Liver (tissue), 9 donors: ENCODE data around the gene STING1. TPM values are rescaled to one million over a fixed set of nuclear protein-coding genes. Genes with fewer than 3 reads are reported as not detected.

ENCODE experiments used
- DNase-seq: peaks from one replicate; pipeline ENCODE4 v3.0.0-alpha.2; 2017; ENCODE audit warnings: low spot score
- H3K27ac ChIP-seq, 2 donors: one replicate each; pipeline ENCODE4 v1.7.0; 2013; ENCODE audit warnings: inconsistent platforms in 2 of 2, low read length in 2 of 2, control low read depth in 1 of 2, low read depth in 1 of 2, mild to moderate bottlenecking in 1 of 2
- H3K27me3 ChIP-seq, 4 donors: one replicate each; pipeline versions ENCODE4 v1.6.1 to v1.7.0; 2013; ENCODE audit warnings: low read length in 3 of 4, inconsistent platforms in 1 of 4, mild to moderate bottlenecking in 1 of 4, moderate library complexity in 1 of 4; ENCODE audit not compliant: control insufficient read depth in 4 of 4, insufficient read depth in 4 of 4
- H3K36me3 ChIP-seq, 4 donors: one replicate each; pipeline versions ENCODE4 v1.6.1 to v1.7.0; 2013; ENCODE audit warnings: low read length in 3 of 4, mild to moderate bottlenecking in 3 of 4, low read depth in 1 of 4, moderate library complexity in 1 of 4; ENCODE audit not compliant: control insufficient read depth in 4 of 4, insufficient read depth in 3 of 4
- H3K4me1 ChIP-seq, 4 donors: one replicate each; pipeline versions ENCODE4 v1.6.1 to v1.7.0; 2013; ENCODE audit warnings: low read length in 3 of 4, mild to moderate bottlenecking in 3 of 4, moderate library complexity in 1 of 4; ENCODE audit not compliant: control insufficient read depth in 4 of 4, insufficient read depth in 4 of 4
- H3K4me3 ChIP-seq, 3 donors: one replicate each; pipeline versions ENCODE4 v1.6.1 to v1.7.0; 2013; ENCODE audit warnings: low read length in 3 of 3, control low read depth in 1 of 3, low read depth in 1 of 3, mild to moderate bottlenecking in 1 of 3
- H3K9ac ChIP-seq, 2 donors: one replicate each; pipeline ENCODE4 v1.7.0; 2013; ENCODE audit warnings: low read length in 2 of 2, mild to moderate bottlenecking in 2 of 2, moderate library complexity in 2 of 2, control low read depth in 1 of 2, low read depth in 1 of 2
- H3K9me3 ChIP-seq, 4 donors: one replicate each; pipeline versions ENCODE4 v1.6.1 to v1.7.0; 2013; ENCODE audit warnings: low read length in 3 of 4; ENCODE audit not compliant: control insufficient read depth in 4 of 4
- EGR1 ChIP-seq, 2 donors: IDR thresholded peaks; 2 replicates each; pipeline ENCODE4 v1.6.1; 2016 to 2018; ENCODE audit warnings: antibody characterized with exemption in 2 of 2, low read depth in 2 of 2
- FOXA1 ChIP-seq: IDR thresholded peaks from 2 replicates; pipeline ENCODE4 v1.6.1; 2016; ENCODE audit warnings: antibody characterized with exemption
- GABPA ChIP-seq, 2 donors: IDR thresholded peaks in 1 of 2; conservative IDR thresholded peaks in 1 of 2; 2 replicates each; pipeline ENCODE4 v1.6.1; 2016; ENCODE audit warnings: antibody characterized with exemption in 2 of 2, mild to moderate bottlenecking in 1 of 2, moderate library complexity in 1 of 2
- HNF4A ChIP-seq, 2 donors: conservative IDR thresholded peaks; 2 replicates each; pipeline ENCODE4 v1.6.1; 2016; ENCODE audit warnings: antibody characterized with exemption in 2 of 2, mild to moderate bottlenecking in 2 of 2
- JUND ChIP-seq, 2 donors: IDR thresholded peaks; 2 replicates each; pipeline ENCODE4 v1.6.1; 2016; ENCODE audit warnings: antibody characterized with exemption in 2 of 2
- MAX ChIP-seq: IDR thresholded peaks from 2 replicates; pipeline ENCODE4 v1.6.1; 2016; ENCODE audit warnings: antibody characterized with exemption
- RAD21 ChIP-seq, 2 donors: IDR thresholded peaks; 2 replicates each; pipeline ENCODE4 v1.6.1; 2016; ENCODE audit warnings: antibody characterized with exemption in 2 of 2, mild to moderate bottlenecking in 2 of 2
- RXRA ChIP-seq, 2 donors: IDR thresholded peaks; 2 replicates each; pipeline ENCODE4 v1.6.1; 2017 to 2018; ENCODE audit warnings: antibody characterized with exemption in 2 of 2, mild to moderate bottlenecking in 1 of 2
- SP1 ChIP-seq: IDR thresholded peaks from 2 replicates; pipeline ENCODE4 v1.6.1; 2018; ENCODE audit warnings: antibody characterized with exemption, mild to moderate bottlenecking
- TAF1 ChIP-seq: conservative IDR thresholded peaks from 2 replicates; pipeline ENCODE4 v1.6.1; 2016; ENCODE audit warnings: antibody characterized with exemption, mild to moderate bottlenecking
- YY1 ChIP-seq: IDR thresholded peaks from 2 replicates; pipeline ENCODE4 v1.6.1; 2016; ENCODE audit warnings: antibody characterized with exemption, mild to moderate bottlenecking
- ZBTB33 ChIP-seq: IDR thresholded peaks from 2 replicates; pipeline ENCODE4 v1.6.1; 2016; ENCODE audit warnings: antibody characterized with exemption
- WGBS: extraction: QIAGEN DNeasy Blood & Tissue Kit; methylation state at CpG from one replicate; pipeline ENCODE4 v1.1.7; 2013; 5-methylcytosine and 5-hydroxymethylcytosine counted together
- polyA plus RNA-seq, 2 donors: library from polyadenylated mRNA; stranded (reverse) in 1 of 2; unstranded in 1 of 2; fragments of 200-250 nt in 1 of 2; fragments of >200 nt in 1 of 2; fragmentation: Nextera tagmentation in 1 of 2; extraction: Ambion mirVana in 1 of 2; gene quantifications; one replicate each; pipeline versions ENCODE4 v1.2.1 to v1.2.3, GENCODE V29; 2013 to 2015
- total RNA-seq, 2 donors: library from RNA; depleted of rRNA; stranded (reverse); fragments of >200 nt; gene quantifications; one replicate each; pipeline ENCODE4 v1.2.3, GENCODE V29; 2014
- donor health status: healthy.
- donor health status: healthy.
- donor health status: healthy.
- donor health status: healthy.
- donor health status: healthy.

STING1 gene
- total and polyA plus RNA-seq, 4 donors = 6.3 to 13.6 (median 10.3) TPM

- H3K36me3 ChIP-seq = no peaks in the 10 kb centered on the region
- WGBS = 70% methylated on average over 8 of the region's 8 CpGs
- H3K4me1 ChIP-seq = no peaks in the 10 kb centered on the region
- no peak for DNase-seq
- H3K27me3 ChIP-seq = no peaks in the 10 kb centered on the region
- H3K9me3 ChIP-seq = no peaks in the 10 kb centered on the region
- no peak overlapping the region for H3K4me3 ChIP-seq
- no peak for TF ChIP-seq HNF4A (conservative IDR thresholded peaks at IDR 0.05)
- peak overlapping the region in 1 of 2 donors; percentile 35 for H3K27ac ChIP-seq
- no peak overlapping the region for H3K9ac ChIP-seq
Observed at GRCh38 chr5:139458580-139459407, 23.8 kb downstream of the STING1 start.

- no peak for TF ChIP-seq MAX
- H3K27ac ChIP-seq = no peak overlapping the region
- 94% methylated on average over 5 of the region's 5 CpGs for whole genome bisulfite sequencing
- no peaks in the 10 kb centered on the region for H3K4me1 ChIP-seq
- no peaks in the 10 kb centered on the region for H3K36me3 ChIP-seq
- H3K9ac ChIP-seq = no peak overlapping the region
- no peaks in the 10 kb centered on the region for H3K9me3 ChIP-seq
- DNase-seq = no peak
- H3K27me3 ChIP-seq = no peaks in the 10 kb centered on the region
- H3K4me3 ChIP-seq = no peak overlapping the region
Observed at GRCh38 chr5:139457653-139458306, 24.8 kb downstream of the STING1 start.

GRCh38 chr5:139457241-139457640, 25.3 kb downstream of the STING1 start:
- no peaks in the 10 kb centered on the region for H3K9me3 ChIP-seq
- no peak for DNase-seq
- no peaks in the 10 kb centered on the region for H3K36me3 ChIP-seq
- TF ChIP-seq GABPA (IDR thresholded peaks at IDR 0.05 in 1 of 2, conservative IDR thresholded peaks at IDR 0.05 in 1 of 2) (no peak), RXRA (IDR thresholded peaks at IDR 0.05) (no peak), RAD21 (IDR thresholded peaks at IDR 0.05) (no peak), ZBTB33 (no peak), SP1 (no peak), YY1 (no peak), FOXA1 (no peak), TAF1 (no peak), JUND (IDR thresholded peaks at IDR 0.05) (no peak), MAX (no peak), EGR1 (IDR thresholded peaks at IDR 0.05; ENCODE audit: low read depth in 2 of 2) (no peak)
- H3K27ac ChIP-seq = no peak overlapping the region
- no peak overlapping the region for H3K4me3 ChIP-seq
- H3K27me3 ChIP-seq = no peaks in the 10 kb centered on the region
- H3K4me1 ChIP-seq = no peaks in the 10 kb centered on the region
- H3K9ac ChIP-seq = no peak overlapping the region
- WGBS = 95% methylated on average over 5 of the region's 5 CpGs
